GM10266 (cell line): ENCODE data around the gene GCLM.
"Not testable (repeated sequence)": the region's sequence is repeated elsewhere in the genome, so short reads cannot be mapped to it uniquely, and the experiment has no call there.

Experiments used
- DNase-seq: peaks from one replicate; pipeline ENCODE4 v3.0.0; 2012; ENCODE audit errors: extremely low spot score
- CTCF ChIP-seq: IDR thresholded peaks from 2 replicates; pipeline ENCODE4 v1.5.1; 2012; ENCODE audit warnings: mild to moderate bottlenecking, low read depth; ENCODE audit not compliant: control insufficient read depth, insufficient read depth; ENCODE audit errors: missing control alignments

The GCLM gene

GRCh38 chr1:93850687-93851326, 58.4 kb downstream of the GCLM start:
- DNase-seq, result not testable (repeated sequence)
- peak; percentile 37 for TF ChIP-seq CTCF

- TF ChIP-seq CTCF, result no peak
Observed at GRCh38 chr1:93848350-93848883, 60.8 kb downstream of the GCLM start.

GRCh38 chr1:93847811-93848288, 61.4 kb downstream of the GCLM start:
- TF ChIP-seq CTCF, result no peak
- peak; percentile 53 for DNase-seq

More at GRCh38 chr1:93848350-93848883, 60.8 kb downstream of the GCLM start:
- DNase-seq, result no peak

- TF ChIP-seq CTCF, result no peak
- DNase-seq, result peak; percentile 89
Observed at GRCh38 chr1:93846992-93847810, 62.0 kb downstream of the GCLM start.

GRCh38 chr1:93846206-93846991, 62.8 kb downstream of the GCLM start:
- TF ChIP-seq CTCF, result peak; percentile 32

GRCh38 chr1:93845538-93846205, 63.6 kb downstream of the GCLM start:
- DNase-seq, result peak; percentile 52
- TF ChIP-seq CTCF, result no peak

More at GRCh38 chr1:93846206-93846991, 62.8 kb downstream of the GCLM start:
- DNase-seq, result peak; percentile 89
